Bronchial epithelial cell (primary cell): ENCODE data around the gene FHIT. TPM values are rescaled to one million over a fixed set of nuclear protein-coding genes. Genes with fewer than 3 reads are reported as not detected.

Experiments
- DNase-seq: peaks from one replicate; pipeline ENCODE4 v3.0.0-alpha.2; 2010; ENCODE audit warnings: low read depth
- FAIRE-seq: peaks from 2 replicates; lab custom pipeline; 2011; peaks lifted over from hg19 to GRCh38; lab: Jason Lieb, UNC
- H3K27me3 ChIP-seq: 2 replicates; pipeline ENCODE4 v1.5.1; 2011; ENCODE audit warnings: low read length; ENCODE audit not compliant: control insufficient read depth, insufficient read depth
- H3K36me3 ChIP-seq: 2 replicates; pipeline ENCODE4 v1.5.1; 2011; ENCODE audit warnings: low read length; ENCODE audit not compliant: control insufficient read depth, insufficient read depth
- H3K4me3 ChIP-seq: 2 replicates; pipeline ENCODE4 v1.5.1; 2011; ENCODE audit warnings: mild to moderate bottlenecking, low read depth, low read length, control low read depth
- CTCF ChIP-seq: IDR thresholded peaks from 2 replicates; pipeline ENCODE4 v1.5.1; 2011; ENCODE audit warnings: mild to moderate bottlenecking, moderate library complexity, low read length, control low read depth, inconsistent platforms; ENCODE audit not compliant: insufficient read depth, severe bottlenecking
- total RNA-seq: library from RNA; depleted of rRNA; stranded (reverse); fragments of >200 nt; gene quantifications from 2 replicates; pipeline ENCODE4 v1.2.1, GENCODE V29; 2014

FHIT gene
- total RNA-seq, 1 donor from 2014 or later, result 1.6 TPM

GRCh38 chr3:59798372-59799086, 1452.7 kb downstream of the FHIT start:
- Histone ChIP-seq H3K4me3 (no peak overlapping the region), H3K36me3 (no peaks in the 10 kb centered on the region), H3K27me3 (no peaks in the 10 kb centered on the region)
- no peak for FAIRE-seq
- no peak for TF ChIP-seq CTCF
- DNase-seq, result peak; percentile 65

- DNase-seq (no peak), FAIRE-seq (no peak)
- Histone ChIP-seq H3K4me3 (no peak overlapping the region), H3K36me3 (no peaks in the 10 kb centered on the region), H3K27me3 (no peaks in the 10 kb centered on the region)
- no peak for TF ChIP-seq CTCF
These were observed 1453.7 kb downstream of the FHIT start for GRCh38 chr3:59797533-59797932.

GRCh38 chr3:59796456-59796855, 1454.8 kb downstream of the FHIT start:
- Histone ChIP-seq H3K4me3 (no peak overlapping the region), H3K36me3 (no peaks in the 10 kb centered on the region), H3K27me3 (no peaks in the 10 kb centered on the region)
- DNase-seq, result no peak
- no peak for FAIRE-seq
- no peak for TF ChIP-seq CTCF

- no peak for TF ChIP-seq CTCF
These were observed 1455.5 kb downstream of the FHIT start for GRCh38 chr3:59795756-59796155.

GRCh38 chr3:59793976-59794375, 1457.3 kb downstream of the FHIT start:
- Histone ChIP-seq H3K4me3 (no peak overlapping the region), H3K36me3 (no peaks in the 10 kb centered on the region), H3K27me3 (no peaks in the 10 kb centered on the region)
- no peak for TF ChIP-seq CTCF
- no peak for FAIRE-seq
- DNase-seq, result no peak

More at GRCh38 chr3:59795756-59796155, 1455.5 kb downstream of the FHIT start:
- DNase-seq (no peak), FAIRE-seq (peak; percentile 90)
- no peaks in the 10 kb centered on the region for H3K36me3 ChIP-seq
- H3K27me3 ChIP-seq, result no peaks in the 10 kb centered on the region
- H3K4me3 ChIP-seq, result no peak overlapping the region

GRCh38 chr3:59791774-59792308, 1459.4 kb downstream of the FHIT start:
- H3K36me3 ChIP-seq, result no peaks in the 10 kb centered on the region
- TF ChIP-seq CTCF, result no peak
- FAIRE-seq, result no peak

More at GRCh38 chr3:59791774-59792308, 1459.4 kb downstream of the FHIT start:
- Histone ChIP-seq H3K27me3 (no peaks in the 10 kb centered on the region), H3K4me3 (no peak overlapping the region)
- peak; percentile 20 for DNase-seq
